GM12878 (cell line): ENCODE results near the gene ZSWIM6.

Source experiments
- EP300 ChIP-seq, 2 experiments: fragments of 150-350 bp in 1 of 2; IDR thresholded peaks; 2 replicates each; pipeline ENCODE4 v1.6.1; 2011 to 2012; ENCODE audit warnings: low read depth in 2 of 2, low read length in 2 of 2, borderline replicate concordance in 1 of 2, improper control_type of control experiment in 1 of 2, inconsistent platforms in 1 of 2; ENCODE audit not compliant: control insufficient read depth in 1 of 2
- IKZF2 ChIP-seq, 2 experiments: fragments of 450-650 bp; IDR thresholded peaks; 2 replicates each; pipeline ENCODE4 v1.6.1; 2017; ENCODE audit warnings: mild to moderate bottlenecking in 2 of 2, moderate library complexity in 2 of 2
- MLLT1 ChIP-seq: fragments of 450-650 bp; IDR thresholded peaks from 2 replicates; pipeline ENCODE4 v1.6.1; 2016; ENCODE audit warnings: mild to moderate bottlenecking
- NKRF ChIP-seq: fragments of 450-650 bp; conservative IDR thresholded peaks from 2 replicates; pipeline ENCODE4 v1.6.1; 2017; ENCODE audit warnings: mild to moderate bottlenecking, moderate library complexity
- NRF1 ChIP-seq: conservative IDR thresholded peaks from 2 replicates; pipeline ENCODE4 v1.6.1; 2011; ENCODE audit warnings: mild to moderate bottlenecking, low read depth, low read length, improper control_type of control experiment
- PKNOX1 ChIP-seq: fragments of 450-650 bp; IDR thresholded peaks from 2 replicates; pipeline ENCODE4 v1.6.1; 2016; ENCODE audit warnings: mild to moderate bottlenecking
- RFX5 ChIP-seq: IDR thresholded peaks from 2 replicates; pipeline ENCODE4 v1.6.1; 2011; ENCODE audit warnings: low read depth, low read length, improper control_type of control experiment
- SIN3A ChIP-seq: IDR thresholded peaks from 2 replicates; pipeline ENCODE4 v1.6.1; 2012; ENCODE audit warnings: low read depth, low read length, improper control_type of control experiment
- TAF1 ChIP-seq: IDR thresholded peaks from 2 replicates; pipeline ENCODE4 v1.6.1; 2011; ENCODE audit warnings: mild to moderate bottlenecking, low read depth, low read length, borderline replicate concordance
- ZNF274 ChIP-seq: IDR thresholded peaks from one replicate; pipeline ENCODE4 v1.8.0; 2011; ENCODE audit not compliant: insufficient read length, insufficient read depth
- TF ChIP-seq, protein P1 (sequence below), 3 experiments: IDR thresholded peaks in 2 of 3; conservative IDR thresholded peaks in 1 of 3; 2 replicates each; pipeline ENCODE4 v1.5.1; 2011; ENCODE audit warnings: low read depth in 3 of 3, low read length in 3 of 3, mild to moderate bottlenecking in 3 of 3, control low read depth in 2 of 3, moderate library complexity in 2 of 3, inconsistent platforms in 1 of 3, mixed read lengths in 1 of 3; ENCODE audit not compliant: control insufficient read depth in 2 of 3, insufficient read depth in 1 of 3; ENCODE audit errors: extremely low read depth in 1 of 3
- TF ChIP-seq, protein P2 (sequence below): fragments of 450-650 bp; IDR thresholded peaks from 2 replicates; pipeline ENCODE4 v1.6.1; 2018; ENCODE audit warnings: mild to moderate bottlenecking, low read depth, moderate library complexity; ENCODE audit not compliant: partially characterized antibody
- TF ChIP-seq, protein P3 (sequence below): IDR thresholded peaks from 2 replicates; pipeline ENCODE4 v1.6.1; 2012; ENCODE audit warnings: mild to moderate bottlenecking, low read depth, low read length
- TF ChIP-seq, protein P4 (sequence below): fragments of 450-650 bp; formaldehyde crosslinking; IDR thresholded peaks from 2 replicates; pipeline ENCODE4 v1.4.0; 2020; ENCODE audit warnings: mild to moderate bottlenecking, moderate library complexity

DNA sequence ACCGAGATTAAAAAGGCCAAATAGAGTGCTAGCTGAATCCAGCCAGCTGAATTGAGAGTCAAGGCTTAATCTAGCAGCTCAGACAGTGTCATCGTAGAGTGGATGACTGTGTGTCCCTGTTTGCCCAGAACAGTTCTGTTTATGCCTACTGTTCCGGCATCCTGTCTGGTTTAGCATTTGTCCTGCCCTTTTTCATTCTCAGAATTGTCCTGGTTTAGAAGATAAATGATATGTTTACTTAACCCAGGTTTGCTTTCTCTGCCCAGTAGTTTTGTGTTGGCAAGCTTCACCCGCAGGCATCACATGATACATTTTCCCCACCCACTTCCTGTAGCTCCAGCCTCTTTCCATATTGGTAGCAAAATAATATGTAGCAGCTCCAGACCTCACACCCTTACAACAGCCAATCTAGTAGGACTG lies 41.3 kb upstream of the ZSWIM6 start:
- TF ChIP-seq SIN3A: no peak
- TF ChIP-seq NKRF: no peak
- TF ChIP-seq MLLT1: no peak
- no peak for TF ChIP-seq EP300 (IDR thresholded peaks at IDR 0.05; ENCODE audit: borderline replicate concordance in 1 of 2, control insufficient read depth in 1 of 2, low read depth in 2 of 2, low read length in 2 of 2)
- TF ChIP-seq, protein P1, sequence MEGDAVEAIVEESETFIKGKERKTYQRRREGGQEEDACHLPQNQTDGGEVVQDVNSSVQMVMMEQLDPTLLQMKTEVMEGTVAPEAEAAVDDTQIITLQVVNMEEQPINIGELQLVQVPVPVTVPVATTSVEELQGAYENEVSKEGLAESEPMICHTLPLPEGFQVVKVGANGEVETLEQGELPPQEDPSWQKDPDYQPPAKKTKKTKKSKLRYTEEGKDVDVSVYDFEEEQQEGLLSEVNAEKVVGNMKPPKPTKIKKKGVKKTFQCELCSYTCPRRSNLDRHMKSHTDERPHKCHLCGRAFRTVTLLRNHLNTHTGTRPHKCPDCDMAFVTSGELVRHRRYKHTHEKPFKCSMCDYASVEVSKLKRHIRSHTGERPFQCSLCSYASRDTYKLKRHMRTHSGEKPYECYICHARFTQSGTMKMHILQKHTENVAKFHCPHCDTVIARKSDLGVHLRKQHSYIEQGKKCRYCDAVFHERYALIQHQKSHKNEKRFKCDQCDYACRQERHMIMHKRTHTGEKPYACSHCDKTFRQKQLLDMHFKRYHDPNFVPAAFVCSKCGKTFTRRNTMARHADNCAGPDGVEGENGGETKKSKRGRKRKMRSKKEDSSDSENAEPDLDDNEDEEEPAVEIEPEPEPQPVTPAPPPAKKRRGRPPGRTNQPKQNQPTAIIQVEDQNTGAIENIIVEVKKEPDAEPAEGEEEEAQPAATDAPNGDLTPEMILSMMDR (IDR thresholded peaks at IDR 0.05 in 2 of 3, conservative IDR thresholded peaks at IDR 0.05 in 1 of 3; ENCODE audit: control insufficient read depth in 2 of 3, extremely low read depth in 1 of 3, insufficient read depth in 1 of 3, low read depth in 3 of 3, low read length in 3 of 3): no peak
- no peak for TF ChIP-seq PKNOX1
- TF ChIP-seq, protein P2, sequence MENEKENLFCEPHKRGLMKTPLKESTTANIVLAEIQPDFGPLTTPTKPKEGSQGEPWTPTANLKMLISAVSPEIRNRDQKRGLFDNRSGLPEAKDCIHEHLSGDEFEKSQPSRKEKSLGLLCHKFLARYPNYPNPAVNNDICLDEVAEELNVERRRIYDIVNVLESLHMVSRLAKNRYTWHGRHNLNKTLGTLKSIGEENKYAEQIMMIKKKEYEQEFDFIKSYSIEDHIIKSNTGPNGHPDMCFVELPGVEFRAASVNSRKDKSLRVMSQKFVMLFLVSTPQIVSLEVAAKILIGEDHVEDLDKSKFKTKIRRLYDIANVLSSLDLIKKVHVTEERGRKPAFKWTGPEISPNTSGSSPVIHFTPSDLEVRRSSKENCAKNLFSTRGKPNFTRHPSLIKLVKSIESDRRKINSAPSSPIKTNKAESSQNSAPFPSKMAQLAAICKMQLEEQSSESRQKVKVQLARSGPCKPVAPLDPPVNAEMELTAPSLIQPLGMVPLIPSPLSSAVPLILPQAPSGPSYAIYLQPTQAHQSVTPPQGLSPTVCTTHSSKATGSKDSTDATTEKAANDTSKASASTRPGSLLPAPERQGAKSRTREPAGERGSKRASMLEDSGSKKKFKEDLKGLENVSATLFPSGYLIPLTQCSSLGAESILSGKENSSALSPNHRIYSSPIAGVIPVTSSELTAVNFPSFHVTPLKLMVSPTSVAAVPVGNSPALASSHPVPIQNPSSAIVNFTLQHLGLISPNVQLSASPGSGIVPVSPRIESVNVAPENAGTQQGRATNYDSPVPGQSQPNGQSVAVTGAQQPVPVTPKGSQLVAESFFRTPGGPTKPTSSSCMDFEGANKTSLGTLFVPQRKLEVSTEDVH: no peak
- TF ChIP-seq RFX5: no peak
- TF ChIP-seq TAF1: no peak
- TF ChIP-seq NRF1: no peak
- TF ChIP-seq, protein P3, sequence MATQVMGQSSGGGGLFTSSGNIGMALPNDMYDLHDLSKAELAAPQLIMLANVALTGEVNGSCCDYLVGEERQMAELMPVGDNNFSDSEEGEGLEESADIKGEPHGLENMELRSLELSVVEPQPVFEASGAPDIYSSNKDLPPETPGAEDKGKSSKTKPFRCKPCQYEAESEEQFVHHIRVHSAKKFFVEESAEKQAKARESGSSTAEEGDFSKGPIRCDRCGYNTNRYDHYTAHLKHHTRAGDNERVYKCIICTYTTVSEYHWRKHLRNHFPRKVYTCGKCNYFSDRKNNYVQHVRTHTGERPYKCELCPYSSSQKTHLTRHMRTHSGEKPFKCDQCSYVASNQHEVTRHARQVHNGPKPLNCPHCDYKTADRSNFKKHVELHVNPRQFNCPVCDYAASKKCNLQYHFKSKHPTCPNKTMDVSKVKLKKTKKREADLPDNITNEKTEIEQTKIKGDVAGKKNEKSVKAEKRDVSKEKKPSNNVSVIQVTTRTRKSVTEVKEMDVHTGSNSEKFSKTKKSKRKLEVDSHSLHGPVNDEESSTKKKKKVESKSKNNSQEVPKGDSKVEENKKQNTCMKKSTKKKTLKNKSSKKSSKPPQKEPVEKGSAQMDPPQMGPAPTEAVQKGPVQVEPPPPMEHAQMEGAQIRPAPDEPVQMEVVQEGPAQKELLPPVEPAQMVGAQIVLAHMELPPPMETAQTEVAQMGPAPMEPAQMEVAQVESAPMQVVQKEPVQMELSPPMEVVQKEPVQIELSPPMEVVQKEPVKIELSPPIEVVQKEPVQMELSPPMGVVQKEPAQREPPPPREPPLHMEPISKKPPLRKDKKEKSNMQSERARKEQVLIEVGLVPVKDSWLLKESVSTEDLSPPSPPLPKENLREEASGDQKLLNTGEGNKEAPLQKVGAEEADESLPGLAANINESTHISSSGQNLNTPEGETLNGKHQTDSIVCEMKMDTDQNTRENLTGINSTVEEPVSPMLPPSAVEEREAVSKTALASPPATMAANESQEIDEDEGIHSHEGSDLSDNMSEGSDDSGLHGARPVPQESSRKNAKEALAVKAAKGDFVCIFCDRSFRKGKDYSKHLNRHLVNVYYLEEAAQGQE: no peak
- TF ChIP-seq ZNF274: no peak
- TF ChIP-seq, protein P4, sequence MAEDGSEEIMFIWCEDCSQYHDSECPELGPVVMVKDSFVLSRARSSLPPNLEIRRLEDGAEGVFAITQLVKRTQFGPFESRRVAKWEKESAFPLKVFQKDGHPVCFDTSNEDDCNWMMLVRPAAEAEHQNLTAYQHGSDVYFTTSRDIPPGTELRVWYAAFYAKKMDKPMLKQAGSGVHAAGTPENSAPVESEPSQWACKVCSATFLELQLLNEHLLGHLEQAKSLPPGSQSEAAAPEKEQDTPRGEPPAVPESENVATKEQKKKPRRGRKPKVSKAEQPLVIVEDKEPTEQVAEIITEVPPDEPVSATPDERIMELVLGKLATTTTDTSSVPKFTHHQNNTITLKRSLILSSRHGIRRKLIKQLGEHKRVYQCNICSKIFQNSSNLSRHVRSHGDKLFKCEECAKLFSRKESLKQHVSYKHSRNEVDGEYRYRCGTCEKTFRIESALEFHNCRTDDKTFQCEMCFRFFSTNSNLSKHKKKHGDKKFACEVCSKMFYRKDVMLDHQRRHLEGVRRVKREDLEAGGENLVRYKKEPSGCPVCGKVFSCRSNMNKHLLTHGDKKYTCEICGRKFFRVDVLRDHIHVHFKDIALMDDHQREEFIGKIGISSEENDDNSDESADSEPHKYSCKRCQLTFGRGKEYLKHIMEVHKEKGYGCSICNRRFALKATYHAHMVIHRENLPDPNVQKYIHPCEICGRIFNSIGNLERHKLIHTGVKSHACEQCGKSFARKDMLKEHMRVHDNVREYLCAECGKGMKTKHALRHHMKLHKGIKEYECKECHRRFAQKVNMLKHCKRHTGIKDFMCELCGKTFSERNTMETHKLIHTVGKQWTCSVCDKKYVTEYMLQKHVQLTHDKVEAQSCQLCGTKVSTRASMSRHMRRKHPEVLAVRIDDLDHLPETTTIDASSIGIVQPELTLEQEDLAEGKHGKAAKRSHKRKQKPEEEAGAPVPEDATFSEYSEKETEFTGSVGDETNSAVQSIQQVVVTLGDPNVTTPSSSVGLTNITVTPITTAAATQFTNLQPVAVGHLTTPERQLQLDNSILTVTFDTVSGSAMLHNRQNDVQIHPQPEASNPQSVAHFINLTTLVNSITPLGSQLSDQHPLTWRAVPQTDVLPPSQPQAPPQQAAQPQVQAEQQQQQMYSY (CRISPR knock-in tag): no peak
- TF ChIP-seq IKZF2 (IDR thresholded peaks at IDR 0.05): no peak
